Transverse colon (tissue), 4 donors: ENCODE results near the gene NR2F6.

Experiments used
- CTCF ChIP-seq, 5 experiments: fragments of 200-600 bp in 3 of 5; fragments of 450-650 bp in 2 of 5; sonication (generic) in 3 of 5; IDR thresholded peaks; 1 replicate in 2 of 5; 2 replicates in 3 of 5; pipeline ENCODE4 v1.5.1; 2016 to 2017; ENCODE audit warnings: antibody characterized with exemption in 5 of 5, inconsistent platforms in 3 of 5, mild to moderate bottlenecking in 2 of 5, moderate library complexity in 1 of 5
- EP300 ChIP-seq: sonication (generic); formaldehyde crosslinking; IDR thresholded peaks from one replicate; pipeline ENCODE4 v1.6.1; 2017; ENCODE audit warnings: antibody characterized with exemption, low read depth
- POLR2A ChIP-seq: fragments of 450-650 bp; IDR thresholded peaks from one replicate; pipeline ENCODE4 v1.6.1; 2016; ENCODE audit warnings: antibody characterized with exemption, mild to moderate bottlenecking, moderate library complexity
- POLR2AphosphoS5 ChIP-seq, 3 donors: sonication (generic); formaldehyde crosslinking; IDR thresholded peaks; one replicate each; pipeline ENCODE4 v1.6.1; 2016; ENCODE audit warnings: antibody characterized with exemption in 3 of 3

- no peak for TF ChIP-seq CTCF (IDR thresholded peaks at IDR 0.05)
- TF ChIP-seq POLR2A = no peak
- no peak for TF ChIP-seq EP300
- no peak for TF ChIP-seq POLR2AphosphoS5 (IDR thresholded peaks at IDR 0.05)
Measured at GRCh38 chr19:17219286-17219685, 26.4 kb downstream of the NR2F6 start.
